ENCODE data around the gene USP43. TPM values are rescaled to one million over a fixed set of nuclear protein-coding genes. Genes with fewer than 3 reads are reported as not detected.
A peak's percentile ranks its signal among the peaks of the same experiment; 100 is the strongest.

The USP43 gene
- total RNA-seq, 1 donor from 2014 or later: 7.0 TPM

DNA sequence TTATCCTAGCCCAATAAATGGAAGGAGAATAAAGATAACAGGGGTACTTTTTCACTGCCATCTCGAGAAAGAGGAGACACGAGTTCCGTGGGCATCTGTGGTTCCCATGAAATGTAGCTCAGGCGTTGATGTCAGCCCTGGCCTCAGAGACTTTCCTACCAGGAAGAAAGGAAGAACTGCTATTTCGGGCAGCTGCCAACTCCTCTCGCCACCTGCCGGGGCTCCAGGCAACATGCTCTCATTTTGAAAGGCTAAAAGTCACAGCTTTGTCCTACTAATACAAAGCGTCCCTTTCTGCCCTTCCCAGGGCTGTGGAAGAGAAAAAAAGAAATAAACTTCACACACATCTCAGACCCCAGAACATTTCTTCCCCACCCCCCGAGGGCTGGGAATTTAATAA lies 80.3 kb downstream of the USP43 start:
- no peak overlapping the region for H3K4me2 ChIP-seq (ENCODE audit: low read length)
- no peaks in the 10 kb centered on the region for H3K9me3 ChIP-seq (ENCODE audit: insufficient read depth, low read depth, low read length)
- FAIRE-seq (no peak), DNase-seq (ENCODE audit: low read depth) (peak; percentile 8)
- no peak overlapping the region for H3K27ac ChIP-seq (ENCODE audit: low read depth, low read length)
- Mint-ChIP-seq H3K27ac (ENCODE audit: unreplicated experiment) (no peak overlapping the region), H3K9me3 (ENCODE audit: unreplicated experiment) (no peaks in the 10 kb centered on the region), H3K4me3 (ENCODE audit: unreplicated experiment) (no peak overlapping the region), H3K27me3 (ENCODE audit: low read depth, unreplicated experiment) (no peaks in the 10 kb centered on the region), H3K36me3 (ENCODE audit: low read depth, unreplicated experiment) (peaks cover 4% of the 10 kb centered on the region), H3K4me1 (ENCODE audit: low read depth, unreplicated experiment) (peaks cover 17% of the 10 kb centered on the region)
- no peaks in the 10 kb centered on the region for H3K36me3 ChIP-seq (ENCODE audit: insufficient read depth, low read length)
- H3K4me3 ChIP-seq (ENCODE audit: insufficient read depth, low read depth, low read length): no peak overlapping the region
- TF ChIP-seq EZH2 (IDR thresholded peaks at IDR 0.05; ENCODE audit: insufficient read depth, low read length): no peak
- TF ChIP-seq CTCF (IDR thresholded peaks at IDR 0.05; ENCODE audit: insufficient read depth, low read depth, low read length): peak; percentile 19
- no peaks in the 10 kb centered on the region for H3K79me2 ChIP-seq (ENCODE audit: insufficient read depth, low read length)
- no peak overlapping the region for H3K9ac ChIP-seq (ENCODE audit: low read length)
- H2AFZ ChIP-seq (ENCODE audit: low read depth, low read length): no peak overlapping the region
- no peaks in the 10 kb centered on the region for H3K4me1 ChIP-seq (ENCODE audit: insufficient read depth, low read length)
- no peaks in the 10 kb centered on the region for H4K20me1 ChIP-seq (ENCODE audit: insufficient read depth, low read length)
- no peaks in the 10 kb centered on the region for H3K27me3 ChIP-seq (ENCODE audit: insufficient read depth, low read length)

GRCh38 chr17:9726291-9726690 lies 81.0 kb downstream of the USP43 start:
- no peaks in the 10 kb centered on the region for H3K36me3 ChIP-seq (ENCODE audit: insufficient read depth, low read length)
- TF ChIP-seq CTCF (IDR thresholded peaks at IDR 0.05; ENCODE audit: insufficient read depth, low read depth, low read length): no peak
- no peak for TF ChIP-seq EZH2 (IDR thresholded peaks at IDR 0.05; ENCODE audit: insufficient read depth, low read length)
- no peaks in the 10 kb centered on the region for H3K27me3 ChIP-seq (ENCODE audit: insufficient read depth, low read length)
- Mint-ChIP-seq H3K4me3 (ENCODE audit: unreplicated experiment) (no peak overlapping the region), H3K27ac (ENCODE audit: unreplicated experiment) (no peak overlapping the region), H3K9me3 (ENCODE audit: unreplicated experiment) (no peaks in the 10 kb centered on the region), H3K36me3 (ENCODE audit: low read depth, unreplicated experiment) (peaks cover 8% of the 10 kb centered on the region), H3K4me1 (ENCODE audit: low read depth, unreplicated experiment) (peaks cover 19% of the 10 kb centered on the region), H3K27me3 (ENCODE audit: low read depth, unreplicated experiment) (no peaks in the 10 kb centered on the region)
- no peaks in the 10 kb centered on the region for H4K20me1 ChIP-seq (ENCODE audit: insufficient read depth, low read length)
- FAIRE-seq: no peak
- no peak overlapping the region for H2AFZ ChIP-seq (ENCODE audit: low read depth, low read length)
- no peak overlapping the region for H3K4me2 ChIP-seq (ENCODE audit: low read length)
- H3K79me2 ChIP-seq (ENCODE audit: insufficient read depth, low read length): no peaks in the 10 kb centered on the region
- no peak overlapping the region for H3K27ac ChIP-seq (ENCODE audit: low read depth, low read length)
- no peak for DNase-seq (ENCODE audit: low read depth)
- no peak overlapping the region for H3K4me3 ChIP-seq (ENCODE audit: insufficient read depth, low read depth, low read length)
- H3K9me3 ChIP-seq (ENCODE audit: insufficient read depth, low read depth, low read length): no peaks in the 10 kb centered on the region
- H3K9ac ChIP-seq (ENCODE audit: low read length): no peak overlapping the region
- H3K4me1 ChIP-seq (ENCODE audit: insufficient read depth, low read length): no peaks in the 10 kb centered on the region

GRCh38 chr17:9728005-9728404 lies 82.7 kb downstream of the USP43 start:
- no peak overlapping the region for H3K27ac Mint-ChIP-seq (ENCODE audit: unreplicated experiment)

More at GRCh38 chr17:9728005-9728404, 82.7 kb downstream of the USP43 start:
- no peaks in the 10 kb centered on the region for H3K9me3 ChIP-seq (ENCODE audit: insufficient read depth, low read depth, low read length)
- H4K20me1 ChIP-seq (ENCODE audit: insufficient read depth, low read length): no peaks in the 10 kb centered on the region
- TF ChIP-seq EZH2 (IDR thresholded peaks at IDR 0.05; ENCODE audit: insufficient read depth, low read length): no peak
- no peak for TF ChIP-seq CTCF (IDR thresholded peaks at IDR 0.05; ENCODE audit: insufficient read depth, low read depth, low read length)
- H3K27me3 ChIP-seq (ENCODE audit: insufficient read depth, low read length): no peaks in the 10 kb centered on the region
- no peaks in the 10 kb centered on the region for H3K36me3 ChIP-seq (ENCODE audit: insufficient read depth, low read length)
- no peaks in the 10 kb centered on the region for H3K9me3 Mint-ChIP-seq (ENCODE audit: unreplicated experiment)
- H3K27ac ChIP-seq (ENCODE audit: low read depth, low read length): no peak overlapping the region
- no peak overlapping the region for H3K9ac ChIP-seq (ENCODE audit: low read length)
- H3K4me3 Mint-ChIP-seq (ENCODE audit: unreplicated experiment): no peak overlapping the region
- no peak overlapping the region for H3K4me3 ChIP-seq (ENCODE audit: insufficient read depth, low read depth, low read length)
- no peak overlapping the region for H3K4me2 ChIP-seq (ENCODE audit: low read length)
- H3K79me2 ChIP-seq (ENCODE audit: insufficient read depth, low read length): no peaks in the 10 kb centered on the region
- H3K4me1 ChIP-seq (ENCODE audit: insufficient read depth, low read length): no peaks in the 10 kb centered on the region
- H2AFZ ChIP-seq (ENCODE audit: low read depth, low read length): no peak overlapping the region
- peaks cover 14% of the 10 kb centered on the region for H3K4me1 Mint-ChIP-seq (ENCODE audit: low read depth, unreplicated experiment)
- H3K36me3 Mint-ChIP-seq (ENCODE audit: low read depth, unreplicated experiment): peaks cover 8% of the 10 kb centered on the region
- DNase-seq (ENCODE audit: low read depth): no peak
- H3K27me3 Mint-ChIP-seq (ENCODE audit: low read depth, unreplicated experiment): no peaks in the 10 kb centered on the region
- no peak for FAIRE-seq

Data from astrocyte (in vitro differentiated cells and primary cell).